Activated T-cell treated with anti-CD3 and anti-CD28 coated beads for 1 hour (primary cell): ENCODE data around the gene MEDAG.
"Not testable (repeated sequence)": the region's sequence is repeated elsewhere in the genome, so short reads cannot be mapped to it uniquely, and the experiment has no call there.

Source experiments
- DNase-seq: peaks from one replicate; pipeline ENCODE4 v3.0.0-alpha.2; 2020; ENCODE audit warnings: low read depth

The MEDAG gene

DNA sequence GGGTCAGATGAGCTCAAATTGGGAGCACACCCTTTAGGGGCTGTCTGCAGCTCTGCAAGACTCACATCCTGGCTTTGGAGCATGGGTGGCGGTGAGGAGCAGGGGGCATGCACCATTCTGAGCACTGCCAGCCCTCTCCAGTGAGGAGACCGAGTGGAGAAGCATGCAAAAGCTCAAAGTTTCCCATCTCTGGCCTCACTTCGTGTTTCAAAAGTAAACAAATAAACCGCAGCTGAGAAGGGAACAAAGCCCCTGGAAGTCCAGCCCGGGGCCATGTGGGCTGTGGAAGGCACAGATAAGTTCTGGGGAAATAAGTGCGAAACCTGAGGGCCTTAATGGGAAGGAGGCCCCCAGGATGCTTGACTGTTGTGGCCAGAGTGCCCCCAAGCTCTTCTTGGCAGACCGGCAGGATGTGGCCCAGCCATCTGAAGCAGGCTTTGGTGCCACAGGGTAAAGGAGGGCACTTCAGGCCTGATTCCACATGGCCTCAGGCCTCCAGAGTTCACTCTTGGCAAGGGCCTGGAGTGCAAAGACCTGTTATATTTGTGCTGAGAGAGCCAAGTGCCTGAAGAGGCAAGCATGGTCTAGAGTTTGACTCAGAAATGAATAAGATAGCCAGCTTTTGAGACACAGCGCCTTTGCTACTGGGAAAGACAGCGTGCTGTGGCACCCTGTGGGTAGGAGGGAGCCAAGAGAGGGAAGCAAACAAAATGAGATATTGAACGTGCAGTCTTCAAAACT, 1.2 kb downstream of the MEDAG start:
- no peak for DNase-seq

DNA sequence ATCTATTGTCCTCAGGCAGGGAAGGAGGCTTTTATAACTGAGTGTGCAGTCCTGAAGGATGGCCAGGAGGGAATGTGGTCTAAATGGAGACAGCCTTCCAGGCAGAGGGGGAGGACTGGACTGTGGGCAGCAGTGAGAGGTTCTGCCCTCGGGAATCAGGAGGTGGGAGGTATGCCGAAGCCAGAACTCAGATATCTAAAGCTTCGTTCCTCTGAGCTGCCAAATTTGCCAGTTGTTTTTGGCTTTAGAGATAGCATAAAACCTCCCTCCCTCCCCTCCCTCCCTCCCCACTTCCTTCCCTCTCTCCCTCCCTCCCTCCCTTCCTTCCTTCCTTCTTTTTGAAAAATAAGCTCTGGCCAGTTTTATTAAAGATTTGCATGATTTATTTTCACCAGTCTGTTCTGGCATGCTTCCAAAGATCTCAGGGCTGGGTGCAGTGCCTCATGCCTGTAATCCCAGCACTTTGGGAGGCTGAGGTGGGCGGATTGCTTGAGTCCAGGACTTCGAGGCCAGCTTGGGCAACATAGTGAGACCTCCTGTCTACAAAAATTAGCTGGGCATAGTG, 2.4 kb downstream of the MEDAG start:
- no peak for DNase-seq

DNA sequence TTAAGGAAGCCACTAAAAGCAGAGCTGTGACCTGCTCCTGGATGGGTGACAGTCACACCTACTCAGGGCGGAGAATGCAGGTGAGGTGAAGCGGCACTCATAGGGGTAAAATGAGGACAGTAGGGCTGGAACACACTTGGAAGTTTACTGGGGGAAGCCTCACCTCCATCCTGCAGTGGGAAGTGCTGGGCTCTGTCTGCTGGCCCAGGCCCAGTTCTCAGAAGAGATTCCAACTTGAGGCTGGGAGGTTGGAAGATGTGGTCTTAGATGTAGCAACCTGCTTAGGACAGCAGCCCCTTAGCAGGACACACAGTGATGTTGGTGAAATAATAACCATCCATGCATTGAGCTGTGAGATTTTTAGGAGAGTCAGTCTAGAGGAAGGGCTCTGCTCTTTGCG, 4.6 kb downstream of the MEDAG start:
- no peak for DNase-seq

DNA sequence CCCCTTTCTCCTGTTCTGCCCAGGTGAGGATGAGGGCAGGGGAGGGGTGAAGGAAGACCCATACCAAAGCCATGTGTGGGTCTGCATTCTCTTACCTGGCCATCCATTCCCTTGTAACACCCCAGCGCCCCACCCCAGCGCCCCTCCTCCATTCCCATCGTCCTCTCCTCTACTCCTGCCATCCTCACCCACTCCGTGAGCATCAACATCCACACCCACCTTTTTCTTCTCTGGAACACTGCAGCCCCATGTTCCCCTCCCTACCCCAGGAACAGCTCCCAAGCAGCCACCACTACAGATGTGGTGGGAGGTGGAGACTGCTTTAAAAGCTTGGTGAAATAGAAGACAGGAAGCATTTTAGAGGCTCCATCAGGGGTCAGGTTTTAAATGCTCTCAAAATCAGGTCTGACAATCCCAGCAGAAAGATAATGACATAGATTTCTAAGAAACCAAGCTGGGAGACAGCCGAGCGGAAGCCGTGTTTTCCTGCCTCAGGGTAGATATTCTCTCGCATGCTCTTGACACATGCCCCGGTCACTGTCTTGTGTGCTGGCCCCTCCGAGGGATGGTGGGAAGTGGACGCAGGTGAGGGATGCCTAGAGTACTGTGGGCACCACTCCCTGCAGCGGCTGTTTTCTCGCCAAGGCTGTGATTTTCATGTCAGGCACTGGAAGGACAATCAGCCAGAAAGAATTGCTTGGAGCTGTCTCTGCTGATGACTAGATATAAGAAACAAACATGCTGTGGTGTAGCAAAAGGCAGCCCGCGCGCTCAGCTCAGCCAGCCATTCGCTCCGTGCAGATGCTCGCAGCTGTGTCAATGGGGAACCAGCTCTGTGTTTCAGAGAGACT, 9.8 kb downstream of the MEDAG start:
- no peak for DNase-seq

DNA sequence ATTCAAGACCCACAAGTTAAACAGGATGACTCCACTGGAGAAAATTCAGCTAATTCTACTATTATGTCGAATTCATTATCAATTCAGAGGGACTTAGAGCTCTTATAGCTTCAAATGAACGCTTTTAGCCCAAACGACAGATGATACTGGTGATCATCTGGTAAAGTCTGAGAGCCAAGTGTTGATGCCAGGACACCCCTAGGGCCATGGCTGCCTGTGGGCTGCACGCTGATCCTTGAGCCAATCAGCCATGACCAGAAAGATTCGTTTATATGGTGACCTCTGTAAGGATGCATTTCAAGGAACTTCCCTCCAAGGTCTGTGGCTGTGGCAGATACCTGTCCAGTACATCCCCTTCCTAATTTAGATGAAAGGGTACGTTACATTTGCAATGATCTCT, 10.9 kb downstream of the MEDAG start:
- no peak for DNase-seq

DNA sequence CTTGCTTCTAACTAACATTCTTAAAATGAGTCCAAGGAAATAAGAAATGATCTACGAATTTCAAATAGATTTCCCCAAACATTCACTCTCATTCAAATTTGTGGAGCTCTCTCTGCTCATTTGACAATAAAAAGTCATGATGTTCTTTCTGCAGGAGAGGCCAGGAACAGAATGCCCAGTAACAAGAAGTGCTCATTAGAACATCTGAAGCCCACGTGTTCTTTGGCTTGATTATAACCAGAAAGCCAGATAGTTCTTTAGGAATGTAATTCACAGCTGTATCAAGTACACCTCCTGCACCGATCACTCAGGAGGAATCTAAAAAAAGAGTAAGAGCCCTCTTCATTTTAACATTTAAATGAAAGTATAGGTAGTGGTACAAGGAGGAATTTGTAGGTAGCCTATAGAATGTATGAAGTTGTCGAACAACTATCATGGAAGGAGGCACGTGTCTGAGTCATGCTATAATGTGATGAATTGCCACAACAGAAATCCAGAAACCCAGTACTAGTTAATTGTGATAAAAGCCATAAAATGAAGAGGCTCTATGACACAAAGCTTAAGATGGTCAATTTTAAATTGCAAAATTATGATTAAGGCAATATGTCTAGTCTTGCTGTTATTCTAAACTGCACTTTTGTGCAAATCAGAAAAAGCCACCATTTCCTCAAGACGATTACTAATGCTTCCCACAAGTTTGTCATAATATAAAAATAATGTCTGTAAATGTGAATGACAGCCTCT, 12.8 kb downstream of the MEDAG start:
- DNase-seq: no peak

DNA sequence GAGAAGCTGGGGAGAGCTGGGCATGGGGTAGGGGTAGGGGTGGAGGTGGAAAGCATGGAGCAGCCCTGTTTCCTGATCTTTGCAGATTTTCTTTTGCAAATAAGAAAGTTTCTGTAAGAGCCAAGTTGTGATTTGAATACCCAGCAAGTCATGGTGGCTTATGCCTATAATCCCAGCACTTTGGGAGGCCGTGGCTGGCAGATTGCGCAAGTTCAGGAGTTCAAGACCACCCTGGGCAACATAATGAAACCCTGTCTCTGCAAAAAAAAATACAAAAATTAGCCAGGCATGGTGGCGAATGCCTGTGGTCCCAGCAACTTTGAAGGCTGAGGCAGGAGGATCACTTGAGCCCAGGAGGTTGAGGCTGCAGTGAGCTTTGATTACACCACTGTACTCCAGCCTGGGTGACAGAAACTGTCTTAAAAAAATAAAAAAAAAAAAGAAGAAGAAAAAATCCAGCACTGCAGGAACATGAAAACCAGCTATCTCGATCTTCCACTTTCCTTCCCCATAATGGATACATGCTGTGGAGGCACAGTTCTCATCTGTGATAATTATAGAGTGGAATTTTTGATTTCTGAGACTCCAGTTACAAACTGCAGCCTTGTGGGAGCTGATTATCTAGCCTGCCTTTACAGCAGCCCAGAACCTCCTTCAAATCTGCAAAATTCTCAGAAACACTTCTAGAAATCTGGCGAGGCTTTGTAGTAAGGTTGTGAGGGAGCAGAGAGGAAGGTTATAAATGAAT, 14.3 kb downstream of the MEDAG start:
- DNase-seq: no peak

DNA sequence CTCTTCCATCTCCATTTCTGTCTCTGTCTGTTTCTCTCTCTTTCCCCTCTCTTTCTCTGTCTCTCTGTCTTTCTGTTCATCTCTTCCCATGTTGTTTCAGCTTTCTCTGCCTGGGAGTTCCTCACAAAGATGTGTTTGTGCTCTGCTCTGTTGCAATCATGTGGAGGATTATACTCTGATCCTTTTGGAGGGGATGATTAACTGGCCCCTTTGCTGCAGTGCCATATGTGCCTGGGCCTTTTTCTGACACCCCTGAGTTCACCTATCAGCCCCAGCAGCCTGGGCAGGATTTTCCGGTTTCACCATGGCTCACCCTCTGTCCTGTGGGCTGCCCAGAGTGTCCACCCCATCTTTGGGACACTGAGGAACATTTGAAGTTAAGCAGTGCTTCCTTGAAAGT, 17.3 kb downstream of the MEDAG start:
- DNase-seq: no peak

DNA sequence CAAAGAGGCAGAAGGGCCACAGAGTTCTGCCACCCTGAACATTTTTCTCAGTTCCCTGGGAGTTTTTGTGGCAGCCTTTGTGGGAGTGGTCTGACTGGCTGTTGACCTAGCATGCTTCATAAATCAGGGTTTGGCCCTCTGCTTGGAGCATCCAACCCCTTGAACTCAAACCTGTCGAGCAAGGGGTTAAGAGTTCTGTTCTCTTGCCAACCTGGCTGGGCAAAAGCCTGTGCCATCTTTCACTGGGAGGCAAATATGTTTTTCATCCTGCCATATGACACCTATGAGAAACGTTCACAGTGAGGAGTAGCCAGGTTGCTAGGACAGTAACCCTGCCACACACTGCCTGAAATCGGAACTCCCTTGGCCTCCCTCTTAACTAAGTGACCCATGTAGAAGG, 18.6 kb downstream of the MEDAG start:
- DNase-seq: no peak

DNA sequence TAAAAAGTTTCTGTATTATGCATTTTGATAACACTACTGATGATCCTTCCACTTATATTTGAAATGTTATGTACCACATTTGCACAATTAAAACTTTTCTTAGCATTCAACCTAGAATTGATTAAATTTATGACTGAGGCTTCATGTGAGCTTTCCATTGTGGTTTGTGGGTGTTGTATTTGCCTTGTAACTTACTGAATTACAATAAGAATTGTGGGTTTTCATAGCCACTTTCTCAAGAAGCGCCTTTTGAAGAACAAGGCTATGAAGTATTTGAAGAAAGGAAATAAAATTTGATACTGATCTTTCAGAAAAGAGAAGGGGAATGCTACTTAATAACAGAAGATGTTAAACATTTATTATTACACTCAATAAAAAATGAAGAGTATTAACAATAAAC, 19.4 kb downstream of the MEDAG start:
- no peak for DNase-seq

DNA sequence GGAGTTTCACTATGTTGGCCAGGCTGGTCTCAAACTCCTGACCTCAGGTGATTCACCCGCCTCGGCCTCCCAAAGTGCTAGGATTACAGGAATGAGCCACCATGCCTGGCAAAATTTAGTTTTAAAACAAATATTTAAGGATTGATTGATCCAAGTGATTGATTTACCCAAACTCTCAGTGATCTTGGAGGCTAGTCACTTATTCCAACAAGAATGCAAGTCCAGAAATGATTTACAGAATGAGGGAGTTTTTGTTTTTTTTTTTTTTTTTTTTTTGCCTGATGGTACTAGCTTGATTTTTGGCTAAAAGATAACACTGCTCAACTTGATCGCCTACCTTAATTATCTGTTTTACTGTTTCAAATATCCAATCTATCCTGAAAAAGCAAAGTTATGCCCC, 20.7 kb downstream of the MEDAG start:
- no peak for DNase-seq

DNA sequence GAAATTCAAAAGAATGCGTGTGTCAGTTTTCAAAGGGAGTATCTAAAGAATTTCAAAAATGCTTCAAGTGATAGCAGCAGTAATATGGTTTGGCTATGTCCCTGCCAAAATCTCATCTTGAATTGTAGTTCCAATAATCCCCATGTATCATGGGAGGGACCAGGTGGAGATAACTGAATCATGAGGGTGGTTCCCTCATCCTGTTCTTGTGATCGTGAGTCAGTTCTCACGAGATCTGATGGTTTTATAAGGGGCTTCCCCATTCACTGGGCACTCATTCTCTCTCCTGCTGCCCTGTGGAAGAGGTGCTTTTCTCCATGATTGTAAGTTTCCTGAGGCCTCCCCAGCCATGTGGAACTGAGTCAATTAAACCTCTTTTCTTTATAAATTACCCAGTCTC, 21.1 kb downstream of the MEDAG start:
- not testable (repeated sequence) for DNase-seq

DNA sequence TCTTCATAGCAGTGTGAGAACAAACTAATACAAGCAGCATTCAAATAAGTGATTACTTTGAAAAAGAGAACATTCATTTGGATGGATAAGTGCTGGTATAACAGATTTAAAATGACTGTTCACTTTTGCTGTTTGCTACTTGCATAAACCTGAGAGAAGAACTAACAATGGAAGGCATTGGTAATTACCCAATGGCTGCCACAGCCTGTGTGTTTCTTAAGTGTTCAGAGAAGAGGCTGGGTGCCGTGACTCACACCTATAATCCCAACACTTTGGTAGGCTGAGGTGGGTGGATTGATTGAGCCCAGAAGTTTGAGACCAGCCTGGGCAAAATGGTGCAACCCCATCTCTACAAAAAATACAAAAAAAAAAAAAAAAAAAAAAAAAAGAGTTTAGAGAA, 21.5 kb downstream of the MEDAG start:
- no peak for DNase-seq

DNA sequence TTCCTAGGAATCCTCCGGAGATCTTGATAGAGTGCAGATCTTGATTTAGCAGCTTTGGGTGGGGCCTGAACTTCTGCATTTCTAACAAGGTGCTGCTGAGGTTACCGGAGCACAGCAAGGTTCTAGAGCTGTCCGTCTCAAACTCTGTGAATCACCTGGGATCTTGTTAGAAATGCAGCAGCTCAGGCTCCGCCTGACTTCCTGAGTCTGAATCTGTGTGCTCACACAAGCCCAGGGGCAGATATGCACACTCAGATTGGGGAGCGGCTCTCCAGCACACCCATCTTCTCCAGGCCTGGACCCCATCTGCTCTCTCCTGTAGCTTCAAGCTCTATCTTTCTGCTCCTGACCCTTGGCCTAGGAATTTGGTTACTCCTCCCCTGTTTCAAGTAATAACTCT, 22.9 kb downstream of the MEDAG start:
- no peak for DNase-seq

DNA sequence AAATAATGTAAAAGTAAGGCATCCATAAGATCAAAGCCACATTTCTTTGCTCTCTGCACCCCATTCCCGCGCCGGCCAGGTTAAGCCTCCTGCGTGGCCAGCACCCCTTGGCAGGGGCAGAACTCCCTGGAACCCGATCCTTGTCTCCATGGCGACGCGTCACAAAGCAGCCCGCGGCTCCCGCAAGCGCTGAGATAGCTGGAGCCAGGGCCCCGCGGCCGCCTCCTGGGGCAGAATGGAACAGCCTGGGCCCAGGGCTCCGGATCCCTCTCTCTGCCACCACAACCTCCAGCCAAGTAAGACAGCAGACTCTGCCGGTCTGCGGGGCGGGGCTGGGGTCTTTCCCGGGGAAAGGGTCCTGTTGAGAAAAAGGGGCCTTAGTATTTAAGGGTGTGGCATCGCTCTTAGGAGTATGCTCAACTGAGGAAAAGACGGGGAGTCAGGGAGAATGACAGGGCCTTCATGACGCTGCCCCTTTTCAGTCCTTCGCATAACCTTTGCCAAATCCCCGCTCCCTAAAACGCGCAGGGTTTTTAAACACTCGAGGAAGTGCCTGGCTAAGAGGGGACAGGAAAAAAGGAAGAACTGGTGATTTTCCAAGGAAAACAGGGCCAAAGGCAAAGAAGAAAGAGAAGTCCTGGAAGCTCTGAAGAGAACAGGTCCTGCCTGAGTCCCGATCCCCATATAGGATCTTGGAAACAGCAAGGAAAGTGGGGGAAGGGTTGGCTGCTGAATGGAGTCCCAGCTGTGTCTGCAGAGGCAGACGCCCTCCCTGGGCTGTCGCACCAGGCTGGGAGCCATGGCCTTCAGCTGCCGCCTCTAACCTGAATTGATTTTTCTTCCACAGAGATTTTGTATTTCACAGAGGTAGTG, 26.6 kb downstream of the MEDAG start, which contains the start of gene TEX26:
Gene TEX26 (plus strand): TSS at position 176 of the 873 bp plus-strand sequence. CDS start 60 bp downstream, at position 236.
- DNase-seq: no peak

DNA sequence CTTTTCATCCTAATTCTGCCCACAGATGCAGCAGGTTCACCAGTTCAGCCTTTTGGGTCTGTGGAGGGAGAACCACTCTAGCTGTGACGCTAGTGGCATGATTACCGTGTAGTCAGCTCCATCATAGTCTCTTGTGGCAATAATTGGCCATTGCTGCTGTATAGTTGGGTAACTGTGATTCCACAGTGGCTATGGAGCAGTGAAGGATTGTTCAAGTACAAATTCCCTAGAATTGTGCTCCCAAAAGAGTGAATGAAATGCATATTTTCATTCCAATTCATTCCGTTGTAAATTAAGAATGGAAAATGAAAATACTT, 27.2 kb downstream of the MEDAG start:
- no peak for DNase-seq

DNA sequence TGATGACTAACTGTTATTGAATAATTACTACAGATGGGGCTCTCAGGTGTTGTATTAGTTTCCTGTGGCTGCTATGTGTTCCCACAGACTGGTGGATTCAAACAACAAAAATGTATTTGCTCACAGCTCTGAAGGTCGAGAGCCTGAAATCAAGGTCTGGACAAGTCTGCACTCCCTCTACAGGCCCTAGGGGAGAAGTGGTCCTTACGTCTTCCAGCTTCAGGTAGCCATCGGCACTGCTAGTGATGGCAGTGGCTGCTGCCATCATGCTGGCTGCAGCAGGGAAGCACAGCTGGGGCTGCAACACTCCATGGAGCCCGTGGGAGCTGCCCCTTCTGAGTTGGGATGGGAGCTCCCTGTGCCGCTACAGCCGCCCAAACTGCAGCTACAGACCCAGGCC, 28.3 kb downstream of the MEDAG start:
- DNase-seq: no peak

DNA sequence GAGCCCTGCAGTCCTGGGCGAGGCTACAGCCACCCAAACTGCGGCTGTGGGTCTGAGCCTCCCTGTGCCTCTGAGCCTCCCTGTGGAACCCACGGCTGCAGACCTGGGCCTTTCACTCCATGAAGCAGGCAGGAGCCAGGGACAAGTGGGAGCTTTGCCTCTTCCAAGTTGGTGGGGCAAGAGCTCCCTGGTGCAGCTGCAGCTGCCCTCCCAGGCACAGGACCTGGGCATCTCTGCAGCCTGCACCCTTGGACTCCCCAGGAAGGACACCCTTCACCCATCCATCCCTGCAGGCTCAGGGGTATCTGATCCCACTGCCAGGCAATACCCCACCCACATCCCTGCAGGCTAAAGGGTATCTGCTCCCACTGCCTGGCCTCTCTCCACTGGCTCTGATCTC, 28.7 kb downstream of the MEDAG start:
- no peak for DNase-seq

DNA sequence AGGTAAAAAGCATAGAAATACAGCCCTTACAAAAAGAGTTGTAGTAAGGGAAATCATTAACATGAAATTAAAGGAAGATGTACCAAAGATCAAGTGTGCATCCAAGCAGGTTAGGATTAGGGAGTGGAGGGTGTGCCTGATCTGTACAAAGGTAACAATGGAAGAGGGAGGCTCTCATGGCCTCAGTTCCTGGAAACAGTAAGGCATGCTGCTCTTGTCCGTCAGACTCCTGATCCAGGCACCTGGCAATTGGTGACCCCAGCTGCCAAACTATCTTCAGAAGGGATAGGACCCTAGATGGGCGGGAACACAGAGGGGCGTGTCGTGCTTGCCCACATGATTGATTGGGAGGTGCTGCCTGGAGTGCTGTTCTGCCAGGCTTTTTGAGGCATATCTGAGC, 30.9 kb downstream of the MEDAG start:
- no peak for DNase-seq

DNA sequence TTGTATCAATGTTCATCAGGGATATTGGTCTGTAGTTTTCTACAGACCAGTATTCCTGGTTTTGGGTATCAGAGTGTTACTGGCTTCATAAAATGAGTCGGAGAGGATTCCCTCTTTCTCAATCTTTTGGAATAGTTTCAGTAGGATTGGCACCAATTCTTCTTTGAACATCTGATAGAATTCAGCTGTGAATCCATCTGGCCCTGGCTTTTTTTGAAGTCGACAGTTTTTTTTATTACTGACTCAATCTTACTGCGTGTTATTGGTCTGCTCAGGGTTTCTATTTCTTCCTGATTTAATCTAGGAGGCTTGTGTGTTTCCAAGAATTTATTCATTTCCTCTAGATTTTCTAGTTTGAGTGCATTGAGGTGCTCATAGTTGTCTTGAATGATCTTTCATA, 37.8 kb downstream of the MEDAG start:
- DNase-seq: no peak
